ENCODE results near the gene ANKRD7.

ANKRD7 gene

GRCh38 chr7:118219157-118219512, 5.4 kb upstream of the ANKRD7 start:
- TF ChIP-seq SPI1 (IDR thresholded peaks at IDR 0.05; ENCODE audit: borderline replicate concordance, low read depth): no peak
- TF ChIP-seq GABPA (IDR thresholded peaks at IDR 0.05; ENCODE audit: low read depth): no peak
- TF ChIP-seq, protein P1, sequence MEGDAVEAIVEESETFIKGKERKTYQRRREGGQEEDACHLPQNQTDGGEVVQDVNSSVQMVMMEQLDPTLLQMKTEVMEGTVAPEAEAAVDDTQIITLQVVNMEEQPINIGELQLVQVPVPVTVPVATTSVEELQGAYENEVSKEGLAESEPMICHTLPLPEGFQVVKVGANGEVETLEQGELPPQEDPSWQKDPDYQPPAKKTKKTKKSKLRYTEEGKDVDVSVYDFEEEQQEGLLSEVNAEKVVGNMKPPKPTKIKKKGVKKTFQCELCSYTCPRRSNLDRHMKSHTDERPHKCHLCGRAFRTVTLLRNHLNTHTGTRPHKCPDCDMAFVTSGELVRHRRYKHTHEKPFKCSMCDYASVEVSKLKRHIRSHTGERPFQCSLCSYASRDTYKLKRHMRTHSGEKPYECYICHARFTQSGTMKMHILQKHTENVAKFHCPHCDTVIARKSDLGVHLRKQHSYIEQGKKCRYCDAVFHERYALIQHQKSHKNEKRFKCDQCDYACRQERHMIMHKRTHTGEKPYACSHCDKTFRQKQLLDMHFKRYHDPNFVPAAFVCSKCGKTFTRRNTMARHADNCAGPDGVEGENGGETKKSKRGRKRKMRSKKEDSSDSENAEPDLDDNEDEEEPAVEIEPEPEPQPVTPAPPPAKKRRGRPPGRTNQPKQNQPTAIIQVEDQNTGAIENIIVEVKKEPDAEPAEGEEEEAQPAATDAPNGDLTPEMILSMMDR (IDR thresholded peaks at IDR 0.05; ENCODE audit: insufficient read depth, low read length): no peak
- TF ChIP-seq POLR2AphosphoS5 (IDR thresholded peaks at IDR 0.05; ENCODE audit: low read depth): no peak
- Histone ChIP-seq H3K27ac (replicated peaks) (no peak overlapping the region), H3K4me3 (replicated peaks; ENCODE audit: insufficient read depth, low read length) (no peak overlapping the region), H3K27me3 (ENCODE audit: insufficient read depth, poor library complexity, severe bottlenecking) (no peaks in the 10 kb centered on the region)
- no peak for DNase-seq (ENCODE audit: low read depth in 1 of 2, low spot score in 1 of 2)

- Histone ChIP-seq H3K4me3 (replicated peaks; ENCODE audit: insufficient read depth, low read length) (no peak overlapping the region), H3K27me3 (ENCODE audit: insufficient read depth, poor library complexity, severe bottlenecking) (no peaks in the 10 kb centered on the region), H3K27ac (replicated peaks) (no peak overlapping the region)
- DNase-seq (ENCODE audit: low read depth in 1 of 2, low spot score in 1 of 2): no peak
- TF ChIP-seq POLR2AphosphoS5 (IDR thresholded peaks at IDR 0.05; ENCODE audit: low read depth) (no peak), SPI1 (IDR thresholded peaks at IDR 0.05; ENCODE audit: borderline replicate concordance, low read depth) (no peak)
Observed at GRCh38 chr7:118220583-118220982, 3.9 kb upstream of the ANKRD7 start.

DNA sequence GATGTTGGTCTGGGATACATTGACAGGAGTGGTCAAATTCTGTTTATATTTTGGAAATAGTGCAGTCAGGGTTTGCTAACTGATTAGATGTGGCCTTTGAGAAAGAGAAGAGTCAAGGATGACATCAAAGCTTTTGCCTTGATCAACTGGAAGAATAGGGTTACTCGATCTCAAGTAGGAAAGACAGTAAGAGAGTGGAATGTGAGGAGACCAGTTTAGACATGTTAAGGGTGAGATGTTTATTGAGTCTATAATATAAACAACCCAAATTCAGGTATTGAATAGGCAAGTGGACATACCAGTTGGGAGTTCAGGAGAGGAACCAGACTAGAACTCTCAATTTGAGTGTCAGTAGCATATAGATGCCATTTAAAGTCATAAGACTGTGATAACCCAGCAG, 1.9 kb upstream of the ANKRD7 start:
- no peak for DNase-seq (ENCODE audit: low read depth in 1 of 2, low spot score in 1 of 2)
- Histone ChIP-seq H3K27me3 (ENCODE audit: insufficient read depth, poor library complexity, severe bottlenecking) (no peaks in the 10 kb centered on the region), H3K27ac (replicated peaks) (no peak overlapping the region), H3K4me3 (replicated peaks; ENCODE audit: insufficient read depth, low read length) (no peak overlapping the region)
- TF ChIP-seq REST (IDR thresholded peaks at IDR 0.05; ENCODE audit: insufficient replicate concordance, low read depth) (no peak), SPI1 (IDR thresholded peaks at IDR 0.05; ENCODE audit: borderline replicate concordance, low read depth) (no peak), POLR2AphosphoS5 (IDR thresholded peaks at IDR 0.05; ENCODE audit: low read depth) (no peak), GABPA (IDR thresholded peaks at IDR 0.05; ENCODE audit: low read depth) (no peak)
- TF ChIP-seq, protein P1 (IDR thresholded peaks at IDR 0.05; ENCODE audit: insufficient read depth, low read length): no peak

DNA sequence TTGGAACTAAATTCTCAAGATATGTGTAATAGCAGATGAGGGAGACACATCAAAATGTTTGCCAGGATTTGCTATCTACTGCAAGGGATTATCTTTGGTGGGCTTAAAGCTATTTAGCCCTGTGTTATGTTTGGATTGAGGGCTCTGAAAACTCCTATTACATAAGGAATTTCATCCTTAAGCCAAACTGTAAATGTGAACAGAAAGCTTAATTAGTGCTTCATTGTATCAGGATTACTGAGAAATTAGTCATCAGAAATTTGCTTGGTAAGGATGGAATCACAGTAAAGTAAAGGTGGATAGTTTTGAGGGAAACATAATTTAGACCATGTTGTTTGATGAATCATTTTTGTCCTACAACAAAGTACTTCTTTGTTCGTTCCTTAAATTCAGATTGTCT, 8.3 kb downstream of the ANKRD7 start:
- Histone ChIP-seq H3K27me3 (ENCODE audit: insufficient read depth, poor library complexity, severe bottlenecking) (no peaks in the 10 kb centered on the region), H3K27ac (replicated peaks) (no peak overlapping the region), H3K4me3 (replicated peaks; ENCODE audit: insufficient read depth, low read length) (no peak overlapping the region)
- no peak for DNase-seq (ENCODE audit: low read depth in 1 of 2, low spot score in 1 of 2)
- TF ChIP-seq SPI1 (IDR thresholded peaks at IDR 0.05; ENCODE audit: borderline replicate concordance, low read depth) (no peak), POLR2AphosphoS5 (IDR thresholded peaks at IDR 0.05; ENCODE audit: low read depth) (no peak), GABPA (IDR thresholded peaks at IDR 0.05; ENCODE audit: low read depth) (no peak), REST (IDR thresholded peaks at IDR 0.05; ENCODE audit: insufficient replicate concordance, low read depth) (no peak)
- TF ChIP-seq, protein P1 (IDR thresholded peaks at IDR 0.05; ENCODE audit: insufficient read depth, low read length): no peak
